SIG-M5 treated with dmso at 0.1 percent for 504 hours (cell line): ENCODE results near the gene HSD17B7.
A peak's percentile ranks its signal among the peaks of the same experiment; 100 is the strongest.
"Not testable (repeated sequence)": the region's sequence is repeated elsewhere in the genome, so short reads cannot be mapped to it uniquely, and the experiment has no call there.

Experiments used
- DNase-seq: peaks from one replicate; lab custom pipeline; 2025; ENCODE audit not compliant: unreplicated experiment; lab: John Stamatoyannopoulos, UW

Gene HSD17B7

DNA sequence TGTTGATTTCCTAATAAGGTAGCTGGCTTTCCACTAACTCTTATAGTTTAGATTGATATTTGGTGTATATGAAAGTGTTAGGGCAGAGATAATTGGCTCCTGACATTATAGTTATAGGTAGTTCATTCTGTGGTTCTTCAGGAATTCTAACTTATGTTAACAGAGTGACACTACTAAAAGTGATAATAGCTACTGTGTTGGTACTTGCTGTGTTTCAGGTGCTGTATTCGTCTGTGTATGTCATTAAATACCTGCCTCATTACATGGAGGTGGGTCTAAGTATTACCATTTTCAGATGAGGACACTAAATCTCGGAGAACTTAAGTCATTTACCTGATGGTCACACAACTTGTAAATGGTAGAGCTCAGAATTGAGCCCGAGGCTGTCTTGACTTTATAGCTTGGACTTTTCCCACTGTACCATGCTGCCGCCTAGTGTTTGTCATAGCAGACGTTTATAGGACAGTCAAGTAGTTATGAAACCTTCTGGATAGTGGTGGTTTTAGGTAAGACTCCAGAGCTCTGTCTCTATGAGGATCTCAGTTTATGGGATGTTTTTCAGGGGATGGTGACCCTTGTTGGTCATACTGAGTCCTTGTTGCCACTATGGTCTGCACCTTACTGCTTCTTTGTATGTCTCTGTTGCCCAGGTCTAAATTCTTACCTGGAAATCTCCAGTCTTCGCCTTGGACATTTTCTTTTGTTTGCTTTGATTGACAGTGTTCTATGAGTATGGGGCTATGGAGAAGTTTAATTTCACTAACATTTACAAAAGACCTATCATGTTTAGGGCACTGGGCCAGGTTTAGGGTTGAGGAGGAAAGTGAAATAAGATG lies 9.7 kb downstream of the HSD17B7 start:
- peak; percentile 76 for DNase-seq

DNA sequence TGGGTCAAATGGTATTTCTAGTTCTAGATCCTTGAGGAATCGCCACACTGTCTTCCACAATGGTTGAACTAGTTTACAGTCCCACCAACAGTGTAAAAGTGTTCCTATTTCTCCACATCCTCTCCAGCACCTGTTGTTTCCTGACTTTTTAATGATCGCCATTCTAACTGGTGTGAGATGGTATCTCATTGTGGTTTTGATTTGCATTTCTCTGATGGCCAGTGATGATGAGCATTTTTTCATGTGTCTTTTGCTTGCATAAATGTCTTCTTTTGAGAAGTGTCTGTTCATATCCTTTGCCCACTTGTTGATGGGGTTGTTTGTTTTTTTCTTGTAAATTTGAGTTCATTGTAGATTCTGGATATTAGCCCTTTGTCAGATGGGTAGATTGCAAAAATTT lies 17.0 kb downstream of the HSD17B7 start:
- DNase-seq, result not testable (repeated sequence)

DNA sequence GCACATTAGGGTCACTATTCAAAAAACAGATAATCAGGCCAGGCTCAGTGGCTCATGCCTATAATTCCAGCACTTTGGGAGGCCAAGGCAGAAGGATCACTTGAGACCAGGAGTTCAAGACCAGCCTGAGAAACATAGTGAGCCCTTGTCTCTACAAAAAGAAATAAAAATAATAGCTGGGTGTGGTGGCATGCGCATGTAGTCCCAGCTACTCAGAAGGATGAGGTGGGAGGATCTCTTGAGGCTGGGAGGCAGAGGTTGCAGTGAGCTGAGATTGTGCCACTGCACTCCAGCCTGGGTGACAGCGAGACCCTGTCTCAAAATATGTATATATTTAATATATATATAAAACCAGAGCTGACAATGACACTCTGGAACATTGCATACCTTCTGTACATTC lies 21.9 kb downstream of the HSD17B7 start:
- DNase-seq, result not testable (repeated sequence)

DNA sequence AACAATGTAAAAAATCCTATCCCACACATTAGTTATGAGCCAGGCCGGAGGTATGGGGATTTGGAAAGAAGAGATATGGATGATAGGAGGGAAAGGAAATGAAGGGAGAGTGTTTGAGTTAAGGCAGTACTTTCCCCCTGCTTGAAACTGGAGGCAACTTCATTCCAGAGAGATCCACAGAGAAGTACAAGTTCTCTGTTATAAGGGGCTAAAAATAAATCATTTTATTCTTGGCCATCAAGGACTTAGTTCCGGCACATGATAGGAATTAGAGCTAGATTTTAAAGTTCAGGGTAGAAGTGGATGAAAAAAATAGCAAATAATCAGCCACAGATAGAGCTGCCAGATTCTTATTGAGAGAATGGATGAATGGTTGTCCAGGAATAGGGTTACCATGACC lies 27.6 kb downstream of the HSD17B7 start:
- not testable (repeated sequence) for DNase-seq

DNA sequence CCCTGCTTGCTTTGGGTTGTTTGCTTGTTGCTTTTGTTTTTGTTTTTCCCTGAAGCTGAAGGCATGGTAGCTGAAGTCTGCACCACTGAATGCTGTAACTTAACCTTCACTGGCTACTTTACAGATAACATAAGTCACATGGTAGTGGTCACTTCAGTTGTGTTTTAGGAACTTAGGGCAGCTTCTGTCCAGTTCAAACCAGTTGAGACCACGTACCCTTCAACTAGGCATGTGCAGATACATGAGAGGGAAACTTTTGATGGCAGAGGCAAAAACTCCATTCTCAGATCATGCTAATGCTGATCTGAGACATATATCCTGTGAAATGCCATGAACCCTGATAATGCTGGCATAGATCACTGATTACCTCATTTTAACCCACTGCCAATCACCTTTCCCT lies 28.2 kb downstream of the HSD17B7 start:
- not testable (repeated sequence) for DNase-seq

DNA sequence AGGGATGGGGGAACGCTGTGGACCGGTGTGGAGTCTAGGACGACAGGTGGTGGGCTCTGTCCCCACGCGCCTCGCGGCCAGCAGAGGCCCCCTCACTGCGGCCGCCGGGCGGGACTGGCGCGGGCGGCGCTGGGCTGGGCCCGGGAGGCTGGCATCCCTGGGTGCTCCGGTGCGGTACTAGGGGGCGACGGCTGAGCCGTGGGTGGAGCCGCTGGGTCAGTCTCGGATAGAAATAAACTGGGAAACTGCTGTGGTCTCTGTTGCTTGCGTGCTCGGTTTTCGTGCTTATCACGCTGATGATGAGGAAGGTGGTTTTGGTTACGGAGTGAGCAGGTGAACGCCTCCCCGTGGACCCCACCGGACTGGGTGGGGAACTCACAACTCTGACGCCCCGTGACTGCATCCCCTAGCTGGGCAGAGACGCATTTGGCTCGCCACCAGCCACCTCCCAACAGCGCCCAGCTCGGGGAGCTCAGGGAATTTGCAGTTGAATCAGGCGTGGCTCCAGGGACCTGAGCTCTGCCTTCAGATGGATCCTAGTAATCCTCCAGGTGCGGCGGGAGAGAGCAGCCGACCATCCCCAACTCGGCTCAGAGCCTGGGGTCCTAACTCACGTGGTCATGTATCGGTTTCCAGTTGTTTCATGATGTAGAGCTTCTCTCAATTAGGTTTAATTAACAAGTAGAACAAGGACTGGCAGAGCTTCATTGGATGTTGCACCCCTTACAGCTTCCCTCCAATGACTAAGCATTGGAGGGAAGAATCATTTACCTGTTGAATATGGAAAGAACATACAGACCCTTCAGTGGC lies 32.1 kb downstream of the HSD17B7 start:
- DNase-seq, result no peak

DNA sequence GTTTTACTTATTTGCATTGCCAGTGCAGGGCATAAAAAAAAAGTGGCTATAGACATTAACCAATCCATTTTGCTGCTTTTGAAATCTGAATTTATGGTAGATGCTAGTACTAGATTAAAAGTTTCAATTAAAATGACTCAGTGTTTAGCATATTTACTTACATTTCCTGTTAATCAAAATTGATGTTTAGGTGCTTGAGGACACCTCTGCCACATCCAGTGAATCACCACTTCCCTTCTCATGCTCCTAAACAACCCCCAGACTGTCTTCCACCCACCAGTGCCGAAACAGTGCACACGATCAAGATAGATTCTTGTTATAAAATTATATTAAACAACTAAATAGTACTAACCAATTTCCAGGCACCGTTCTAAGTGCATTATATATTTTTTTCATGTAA lies 32.7 kb downstream of the HSD17B7 start:
- DNase-seq, result no peak

DNA sequence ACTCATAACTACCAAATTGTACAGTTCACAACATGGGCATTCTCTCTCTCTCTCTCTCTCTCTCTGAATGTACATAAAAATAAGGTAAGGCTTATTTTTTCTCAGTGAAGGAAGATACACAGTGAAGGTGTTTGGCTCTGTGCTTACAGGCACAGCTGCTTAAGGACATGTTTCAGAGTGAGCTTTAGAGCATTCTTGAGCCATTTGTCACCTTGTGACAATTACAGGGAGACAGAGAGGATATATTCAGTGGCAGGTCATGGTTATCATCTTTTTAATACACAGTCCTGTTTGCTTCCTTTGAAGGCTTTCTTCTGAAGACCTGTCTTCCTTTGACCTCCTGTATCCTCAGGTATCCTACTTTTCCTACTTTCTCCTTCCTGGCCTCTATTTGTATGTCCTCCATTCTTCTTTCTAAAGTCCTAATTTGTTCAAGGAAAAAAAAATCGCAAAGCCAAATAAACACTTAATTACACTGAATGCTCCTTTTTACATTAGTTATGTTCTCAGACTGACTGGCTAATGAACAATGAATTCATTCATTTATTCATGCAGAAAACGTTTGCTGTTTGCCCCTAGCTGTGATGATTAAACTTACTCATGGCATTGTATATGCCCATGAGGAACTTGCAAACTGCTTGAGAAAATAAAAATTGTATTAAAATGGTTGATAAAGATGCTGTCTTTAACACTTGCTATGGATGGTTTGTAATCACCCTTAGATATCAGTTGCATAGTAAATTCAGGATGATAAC lies 33.4 kb downstream of the HSD17B7 start:
- no peak for DNase-seq

DNA sequence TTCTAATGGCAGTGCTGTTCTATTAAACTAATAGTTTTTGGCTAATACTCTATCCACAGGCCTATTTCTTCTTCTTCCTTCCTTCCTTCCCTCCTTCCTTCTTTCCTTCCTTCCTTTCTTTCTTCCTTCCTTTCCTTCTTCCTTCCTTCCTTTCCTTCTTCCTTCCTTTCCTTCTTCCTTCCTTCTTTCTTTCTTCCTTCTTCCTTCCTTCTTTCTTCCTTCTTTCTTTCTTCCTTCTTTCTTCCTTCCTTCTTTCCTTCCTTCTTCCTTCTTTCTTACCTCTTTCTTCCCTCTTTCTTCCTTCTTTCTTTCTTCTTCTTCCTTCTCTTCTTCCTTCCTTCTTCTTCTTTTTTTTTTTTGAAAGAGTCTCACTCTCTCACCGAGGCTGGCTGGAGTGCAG lies 38.8 kb downstream of the HSD17B7 start:
- no peak for DNase-seq

DNA sequence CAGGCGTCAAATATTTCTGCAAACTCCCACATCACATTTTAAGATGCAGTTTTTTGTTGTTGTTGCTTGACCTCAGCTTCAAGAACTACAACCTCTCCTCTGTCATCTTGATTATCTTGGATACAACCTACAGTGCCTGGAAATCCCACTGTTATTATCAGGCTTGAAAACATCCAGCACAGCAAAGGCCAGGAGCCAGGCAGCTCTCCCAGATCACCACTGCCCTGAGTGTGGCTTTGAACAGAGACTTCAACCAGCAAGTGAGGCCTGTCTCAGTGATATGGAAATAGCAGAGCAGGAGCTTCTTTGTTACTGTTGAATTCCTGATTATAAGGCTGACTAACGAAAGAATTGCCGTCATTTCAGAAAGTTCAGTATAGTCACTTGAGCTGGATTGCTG lies 42.0 kb downstream of the HSD17B7 start:
- DNase-seq, result no peak

DNA sequence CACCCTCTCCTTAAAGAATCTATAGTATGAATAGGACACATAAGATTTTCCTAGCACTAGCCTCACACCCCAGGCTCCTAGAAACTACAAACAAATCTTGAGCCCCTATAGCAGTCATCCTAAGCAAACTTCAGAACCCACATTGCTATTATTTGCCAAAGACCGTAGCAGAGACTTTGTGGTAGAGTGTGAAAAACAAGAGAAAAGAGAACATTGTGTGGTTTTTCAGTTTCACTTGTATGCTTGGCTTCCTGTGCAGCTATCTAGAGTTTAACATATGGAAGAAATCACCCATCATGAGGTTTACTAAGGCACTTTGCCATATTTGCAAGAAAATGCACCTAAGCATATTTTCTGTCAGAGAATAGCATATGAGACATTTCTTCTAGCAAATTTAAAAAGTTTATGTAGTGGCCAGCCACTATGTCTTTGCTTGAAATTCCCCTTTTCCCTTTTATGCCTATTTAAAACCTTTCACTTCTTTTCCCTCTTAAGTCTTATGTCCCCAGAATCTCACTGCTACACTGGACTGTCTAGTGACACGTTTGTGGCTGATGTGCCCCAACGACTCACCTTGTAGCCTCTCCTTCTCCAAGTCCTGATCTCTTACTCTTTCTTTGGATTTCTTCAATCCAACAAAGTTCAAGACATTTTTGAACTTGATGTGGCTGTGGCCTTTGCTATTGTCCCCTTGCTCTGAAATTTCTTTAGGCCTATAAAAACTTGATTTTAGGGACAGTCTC lies 44.8 kb downstream of the HSD17B7 start:
- no peak for DNase-seq

DNA sequence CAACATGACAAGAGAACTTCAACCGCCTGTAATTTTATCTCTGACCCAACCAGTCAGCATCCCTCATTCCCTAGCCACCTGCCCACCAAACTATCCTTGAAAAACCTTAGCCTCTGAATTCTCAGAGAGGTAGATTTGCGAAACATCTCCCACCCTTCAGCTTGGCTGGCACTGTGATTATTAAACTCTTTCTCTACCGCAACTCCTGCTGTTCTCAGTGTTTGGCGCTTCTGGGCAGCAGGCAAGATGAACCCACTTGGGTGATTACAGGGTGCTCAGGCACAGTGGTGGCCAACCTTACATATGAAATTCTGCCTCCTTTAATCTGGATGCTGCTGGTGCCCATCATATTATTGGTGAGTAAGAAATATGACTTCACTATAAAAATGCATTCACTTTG lies 48.4 kb downstream of the HSD17B7 start:
- DNase-seq, result no peak

DNA sequence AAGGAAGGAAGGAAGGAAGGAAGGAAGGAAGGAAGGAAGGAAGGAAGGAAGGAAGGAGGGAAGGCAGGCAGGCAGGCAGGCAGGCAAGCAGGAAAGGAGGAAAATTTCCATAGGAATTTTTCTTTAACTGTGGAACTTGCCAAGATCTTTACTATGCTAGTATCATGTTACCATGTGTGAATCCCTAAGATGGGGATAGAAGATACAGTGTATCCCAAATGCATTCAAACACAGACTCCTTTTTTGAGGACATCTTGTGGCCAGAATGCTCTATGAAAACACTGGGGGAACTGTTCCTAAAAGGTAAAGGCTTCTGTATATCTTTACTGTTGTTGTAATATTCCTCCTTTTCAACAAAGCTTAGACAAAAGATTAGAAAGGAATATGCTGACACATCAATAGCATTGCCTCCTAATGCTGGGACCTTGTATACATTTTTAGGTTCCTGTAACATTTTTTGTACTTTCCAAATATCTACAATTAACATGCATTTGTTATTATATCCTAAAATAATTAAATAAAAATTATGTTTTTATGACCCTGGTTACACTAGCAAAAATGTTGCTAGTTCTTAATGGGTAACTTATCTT lies 49.8 kb downstream of the HSD17B7 start:
- no peak for DNase-seq

DNA sequence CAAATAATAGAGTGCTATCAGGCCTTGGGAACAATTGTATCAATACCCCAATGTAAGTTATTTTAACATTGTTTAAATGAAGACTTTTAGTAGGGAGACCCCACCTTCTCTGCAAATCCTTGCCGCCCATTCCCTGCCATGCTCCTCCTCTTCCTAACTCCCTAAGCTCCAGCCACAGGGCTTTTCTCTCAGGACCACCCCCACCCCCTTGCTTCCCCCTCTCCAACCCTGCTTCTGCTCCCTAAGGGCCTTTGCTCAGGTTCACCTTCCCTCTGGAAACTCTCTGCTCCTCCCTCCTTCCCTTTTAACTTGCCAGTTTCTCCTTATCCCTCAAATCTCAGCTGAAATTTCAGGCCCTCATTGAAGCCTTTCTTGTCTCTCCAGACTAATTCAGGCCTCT lies 53.7 kb downstream of the HSD17B7 start:
- DNase-seq, result no peak

DNA sequence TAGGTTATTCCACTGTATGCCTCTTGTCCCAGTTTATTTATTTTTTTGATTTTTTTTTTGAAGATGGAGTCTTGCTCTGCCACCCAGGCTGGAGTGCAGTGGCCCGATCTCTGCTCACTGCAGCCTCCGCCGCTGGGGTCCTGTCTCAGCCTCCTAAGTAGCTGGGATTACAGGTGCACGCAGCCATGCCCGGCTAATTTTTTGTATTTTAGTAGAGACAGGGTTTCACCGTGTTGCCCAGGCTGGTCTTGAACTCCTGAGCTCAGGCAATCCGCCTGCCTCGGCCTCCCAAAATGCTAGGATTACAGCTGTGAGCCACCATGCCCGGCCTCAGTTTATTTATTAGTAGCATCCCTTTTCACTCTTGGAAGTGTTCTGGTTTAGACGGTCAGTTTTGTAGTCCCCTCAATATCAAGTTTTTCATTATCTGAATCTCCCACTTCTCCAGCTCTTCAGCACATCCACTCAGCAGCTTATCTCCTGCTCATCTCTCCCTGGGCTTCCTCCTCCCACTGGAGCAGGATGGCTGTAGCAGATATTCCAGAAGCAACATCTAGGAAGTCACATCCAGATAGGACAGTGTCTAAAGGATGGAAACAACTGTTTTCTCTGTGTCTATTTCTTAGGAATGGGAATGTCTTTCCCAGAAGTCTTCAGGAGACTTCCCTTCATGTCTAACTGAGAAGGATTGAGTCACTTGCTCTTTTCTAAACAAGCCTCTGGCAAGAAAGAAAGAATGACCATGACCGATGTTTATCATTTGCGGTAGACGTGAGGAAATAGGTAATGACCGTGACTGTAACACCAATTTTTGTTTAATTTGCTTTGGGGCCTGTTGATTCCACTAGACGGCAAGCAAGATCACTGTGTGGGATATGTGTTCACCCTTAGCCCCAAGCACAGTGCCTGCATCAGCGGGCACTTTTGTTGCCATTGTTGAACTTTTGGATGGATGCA lies 56.0 kb downstream of the HSD17B7 start:
- no peak for DNase-seq

DNA sequence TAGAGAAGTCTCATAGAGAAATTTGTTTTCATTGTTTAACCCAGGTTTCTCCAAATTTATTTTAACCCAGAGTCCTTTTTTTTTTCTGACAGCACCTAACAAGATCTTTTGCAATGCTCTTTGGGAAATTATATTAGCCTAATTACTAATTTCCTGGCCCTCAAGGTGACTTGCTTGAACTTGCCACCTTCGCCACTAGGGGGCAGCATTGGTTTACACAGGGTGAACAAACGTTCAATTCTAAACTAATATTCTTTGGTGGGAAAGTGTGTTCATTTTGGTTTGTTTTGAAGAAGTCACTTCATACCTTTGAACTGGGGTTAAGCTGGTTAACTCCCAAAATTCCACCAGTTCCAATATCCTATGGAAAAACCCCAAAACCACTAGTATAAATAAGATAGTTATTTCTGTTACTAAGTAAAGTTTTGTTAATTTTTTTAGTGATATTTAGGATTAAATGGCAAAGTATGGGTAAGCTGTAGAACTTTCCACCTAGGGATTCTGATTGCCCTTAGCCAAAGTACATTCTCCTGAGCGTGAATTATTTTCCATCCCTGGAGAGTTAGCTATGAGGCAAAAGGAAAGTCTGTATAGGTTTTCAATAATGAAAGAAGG lies 57.4 kb downstream of the HSD17B7 start:
- DNase-seq, result peak; percentile 64

DNA sequence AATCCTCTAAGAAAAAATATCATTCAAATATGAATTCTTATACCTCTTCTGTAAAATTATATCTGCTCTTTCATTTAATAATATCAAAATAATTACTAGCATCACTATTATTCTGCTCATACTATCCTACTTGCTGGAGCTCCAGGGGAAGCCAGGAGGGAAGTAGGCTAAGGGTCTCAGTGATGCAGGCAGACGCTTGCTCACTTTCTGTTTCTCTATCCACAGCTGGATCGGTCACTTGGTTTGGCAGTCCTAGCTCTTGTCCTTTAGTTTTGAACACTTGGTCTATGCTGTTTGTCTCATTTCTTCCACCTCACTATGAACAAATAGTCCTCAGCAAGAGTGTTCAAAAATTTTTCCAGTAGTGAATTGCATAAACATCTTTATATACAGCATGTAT lies 59.2 kb downstream of the HSD17B7 start:
- no peak for DNase-seq

DNA sequence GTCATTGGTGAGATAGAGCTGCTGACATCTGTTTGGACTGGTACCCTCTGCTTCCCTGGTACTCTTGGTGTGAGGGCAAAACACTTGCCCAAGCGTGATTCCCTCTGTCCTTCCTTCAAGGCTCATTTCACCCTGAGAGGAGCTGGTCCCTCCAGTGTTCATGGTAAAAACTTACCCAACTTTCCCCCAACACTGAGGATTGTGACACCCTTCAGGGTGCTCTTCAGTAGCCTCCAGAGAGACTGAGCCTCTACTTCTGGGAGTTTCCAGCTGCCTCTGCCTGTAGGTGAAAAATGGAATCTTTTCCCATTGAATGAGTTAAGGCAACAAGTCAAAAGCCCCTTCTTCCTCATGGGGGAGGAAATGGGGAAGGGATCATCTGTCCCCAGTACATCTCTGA lies 60.8 kb downstream of the HSD17B7 start:
- DNase-seq, result no peak
